Suprapubic skin (tissue), 4 donors: Measurements from ENCODE around the gene CACYBP. TPM values are rescaled to one million over a fixed set of nuclear protein-coding genes. Genes with fewer than 3 reads are reported as not detected.
A peak's percentile ranks its signal among the peaks of the same experiment; 100 is the strongest.

Source experiments
- DNase-seq, 2 donors: peaks; one replicate each; pipeline ENCODE4 v3.0.0-alpha.2; 2019; ENCODE audit warnings: low spot score in 2 of 2
- H3K27ac ChIP-seq: fragments of 200-600 bp; sonication (generic); one replicate; pipeline ENCODE4 v1.5.1; 2019
- H3K27me3 ChIP-seq: fragments of 200-600 bp; sonication (generic); one replicate; pipeline ENCODE4 v1.5.1; 2019
- H3K36me3 ChIP-seq: fragments of 200-600 bp; sonication (generic); one replicate; pipeline ENCODE4 v1.5.1; 2019
- H3K4me1 ChIP-seq: fragments of 200-600 bp; sonication (generic); one replicate; pipeline ENCODE4 v1.5.1; 2019
- H3K4me3 ChIP-seq: fragments of 200-600 bp; sonication (generic); one replicate; pipeline ENCODE4 v1.5.1; 2019; ENCODE audit warnings: mild to moderate bottlenecking
- H3K9me3 ChIP-seq: fragments of 200-600 bp; sonication (generic); one replicate; pipeline ENCODE4 v1.5.1; 2019
- CTCF ChIP-seq, 2 donors: fragments of 200-600 bp in 1 of 2; fragments of 450-650 bp in 1 of 2; sonication (generic) in 1 of 2; IDR thresholded peaks; one replicate each; pipeline ENCODE4 v1.5.1; 2016 to 2019; ENCODE audit warnings: antibody characterized with exemption in 2 of 2, mild to moderate bottlenecking in 1 of 2, moderate library complexity in 1 of 2
- EP300 ChIP-seq: sonication (generic); formaldehyde crosslinking; IDR thresholded peaks from one replicate; pipeline ENCODE4 v1.6.1; 2017; ENCODE audit warnings: antibody characterized with exemption
- POLR2A ChIP-seq, 2 donors: fragments of 450-650 bp; IDR thresholded peaks; one replicate each; pipeline ENCODE4 v1.6.1; 2017; ENCODE audit warnings: antibody characterized with exemption in 2 of 2, mild to moderate bottlenecking in 2 of 2, moderate library complexity in 2 of 2
- POLR2AphosphoS5 ChIP-seq, 3 donors: sonication (generic); formaldehyde crosslinking; IDR thresholded peaks; one replicate each; pipeline ENCODE4 v1.6.1; 2017; ENCODE audit warnings: antibody characterized with exemption in 3 of 3
- WGBS: methylation state at CpG from one replicate; pipeline ENCODE4 v1.1.5; 2018; 5-methylcytosine and 5-hydroxymethylcytosine counted together
- total RNA-seq, 4 donors: library from RNA; depleted of rRNA; stranded (reverse); fragments of >200 nt; gene quantifications; one replicate each; pipeline ENCODE4 v1.1.0, GENCODE V29; 2016

Gene CACYBP
- total RNA-seq, 4 donors from 2014 or later: 41.8 to 66.7 (median 64.5) TPM

DNA sequence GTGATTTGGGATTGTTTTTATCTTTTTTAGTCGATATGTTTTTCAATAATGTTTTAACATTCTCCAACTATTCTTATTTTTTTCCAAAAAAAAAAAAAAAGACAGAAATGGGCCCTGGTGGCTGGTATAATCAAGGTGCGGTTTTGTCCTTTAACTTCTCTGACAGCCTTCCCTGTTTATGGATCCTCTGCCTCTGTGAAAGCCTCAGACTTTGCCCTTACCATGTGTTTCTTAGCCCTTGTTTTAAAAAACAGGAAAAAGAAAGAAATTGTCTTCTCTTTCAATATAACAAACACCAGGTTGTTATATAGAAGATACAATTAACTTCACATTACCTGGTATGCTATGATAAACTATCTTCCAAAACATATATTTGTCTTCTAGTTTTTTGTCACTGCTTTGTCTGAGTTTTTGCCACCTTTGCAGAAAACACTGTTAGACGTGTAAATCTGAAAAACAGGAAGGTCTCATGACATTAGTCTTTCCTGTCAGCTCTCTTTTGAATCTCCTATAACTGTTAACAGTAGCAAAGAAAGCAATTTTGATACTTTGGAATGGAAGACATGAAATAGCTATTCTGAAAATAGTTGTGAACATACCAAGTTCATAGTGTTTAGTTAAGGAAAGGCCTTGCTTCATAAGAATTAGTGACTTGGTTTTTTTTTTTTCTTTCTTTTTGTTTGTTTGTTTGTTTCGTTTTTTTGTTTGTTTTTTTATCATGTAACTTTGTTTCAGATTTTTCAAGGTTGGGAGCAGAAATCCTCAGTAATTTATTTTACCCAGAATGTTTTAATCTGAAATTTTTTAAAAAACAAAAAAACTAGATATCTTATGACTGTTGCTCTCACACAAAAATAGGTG is 31.7 kb upstream of the CACYBP start:
- no peak overlapping the region for H3K27ac ChIP-seq

DNA sequence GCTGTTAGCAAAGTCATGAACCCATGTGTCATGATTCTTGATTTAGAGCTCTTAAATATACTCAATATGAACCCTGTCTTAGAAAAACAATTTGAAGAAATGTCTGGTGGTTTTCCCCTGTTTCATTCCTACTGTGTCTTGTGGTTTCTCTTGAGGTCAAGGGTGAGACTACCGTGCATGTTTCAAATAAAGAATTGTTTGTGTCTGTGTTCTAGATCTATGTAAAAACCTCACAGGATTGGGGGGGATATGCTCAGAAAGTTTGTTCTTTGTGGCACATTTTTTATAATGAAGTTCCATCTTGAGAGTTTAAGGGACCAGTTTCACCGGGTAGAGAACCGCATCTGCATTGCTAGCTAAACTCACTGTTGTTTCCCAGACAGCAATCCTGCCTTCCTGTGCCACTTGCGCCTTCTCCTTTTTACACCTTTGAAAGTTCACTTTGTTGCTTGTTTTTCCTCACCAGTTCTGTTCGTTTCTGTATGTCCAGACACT is 30.9 kb upstream of the CACYBP start:
- H3K27ac ChIP-seq: no peak overlapping the region
- no peak for DNase-seq
- no peaks in the 10 kb centered on the region for H3K9me3 ChIP-seq
- 77% methylated on average over 5 of the region's 5 CpGs for WGBS
- peaks cover 63% of the 10 kb centered on the region for H3K4me1 ChIP-seq
- TF ChIP-seq CTCF (IDR thresholded peaks at IDR 0.05): no peak
- TF ChIP-seq EP300: no peak
- TF ChIP-seq POLR2AphosphoS5 (IDR thresholded peaks at IDR 0.05): no peak
- TF ChIP-seq POLR2A (IDR thresholded peaks at IDR 0.05): no peak
- H3K4me3 ChIP-seq: no peak overlapping the region
- H3K36me3 ChIP-seq: no peaks in the 10 kb centered on the region
- H3K27me3 ChIP-seq: no peaks in the 10 kb centered on the region

More for the DNA sequence above, 31.7 kb upstream of the CACYBP start:
- WGBS: 64% methylated on average over 4 of the region's 4 CpGs
- Histone ChIP-seq H3K27me3 (no peaks in the 10 kb centered on the region), H3K36me3 (no peaks in the 10 kb centered on the region), H3K4me3 (no peak overlapping the region), H3K9me3 (no peaks in the 10 kb centered on the region), H3K4me1 (peaks cover 68% of the 10 kb centered on the region)
- DNase-seq: no peak
- no peak for TF ChIP-seq EP300
- TF ChIP-seq CTCF (IDR thresholded peaks at IDR 0.05): no peak
- TF ChIP-seq POLR2A (IDR thresholded peaks at IDR 0.05): no peak
- no peak for TF ChIP-seq POLR2AphosphoS5 (IDR thresholded peaks at IDR 0.05)

GRCh38 chr1:174969977-174970376 is 29.8 kb upstream of the CACYBP start:
- Histone ChIP-seq H3K36me3 (no peaks in the 10 kb centered on the region), H3K27ac (no peak overlapping the region), H3K4me1 (peaks cover 60% of the 10 kb centered on the region), H3K9me3 (no peaks in the 10 kb centered on the region), H3K4me3 (no peak overlapping the region), H3K27me3 (no peaks in the 10 kb centered on the region)
- no peak for TF ChIP-seq EP300
- TF ChIP-seq CTCF (IDR thresholded peaks at IDR 0.05): no peak
- no peak for TF ChIP-seq POLR2A (IDR thresholded peaks at IDR 0.05)
- TF ChIP-seq POLR2AphosphoS5 (IDR thresholded peaks at IDR 0.05): no peak
- WGBS: 91% methylated on average over 1 of the region's 1 CpG
- DNase-seq: no peak

GRCh38 chr1:174971466-174971865 is 28.3 kb upstream of the CACYBP start:
- Histone ChIP-seq H3K27ac (no peak overlapping the region), H3K9me3 (no peaks in the 10 kb centered on the region), H3K27me3 (no peaks in the 10 kb centered on the region), H3K4me1 (peaks cover 56% of the 10 kb centered on the region), H3K36me3 (no peaks in the 10 kb centered on the region), H3K4me3 (no peak overlapping the region)
- DNase-seq: no peak
- no peak for TF ChIP-seq EP300
- TF ChIP-seq CTCF (IDR thresholded peaks at IDR 0.05): no peak

- Histone ChIP-seq H3K4me3 (no peak overlapping the region), H3K27ac (peak overlapping the region; percentile 43), H3K9me3 (no peaks in the 10 kb centered on the region), H3K36me3 (no peaks in the 10 kb centered on the region), H3K4me1 (peaks cover 56% of the 10 kb centered on the region), H3K27me3 (no peaks in the 10 kb centered on the region)
- TF ChIP-seq EP300 (no peak), POLR2A (IDR thresholded peaks at IDR 0.05) (no peak)
- 59% methylated on average over 2 of the region's 2 CpGs for WGBS
- no peak for DNase-seq
Measured at GRCh38 chr1:174971902-174972301, 27.8 kb upstream of the CACYBP start.
